H7 (cell line): Measurements from ENCODE around the gene ARHGEF6. TPM values are rescaled to one million over a fixed set of nuclear protein-coding genes. Genes with fewer than 3 reads are reported as not detected.

Experiments used
- DNase-seq: peaks from one replicate; pipeline ENCODE4 v3.0.0; 2012
- H3K27me3 ChIP-seq: 2 replicates; pipeline ENCODE4 v1.6.0; 2011; ENCODE audit warnings: mild to moderate bottlenecking, low read length; ENCODE audit not compliant: control insufficient read depth, insufficient read depth
- H3K36me3 ChIP-seq: replicated peaks from 2 replicates; pipeline ENCODE4 v1.5.1; 2011; ENCODE audit warnings: low read length; ENCODE audit not compliant: control insufficient read depth, insufficient read depth
- H3K4me3 ChIP-seq: 2 replicates; pipeline ENCODE4 v1.5.1; 2011; ENCODE audit warnings: low read depth, mild to moderate bottlenecking, control low read depth, low read length, moderate library complexity; ENCODE audit not compliant: insufficient read depth
- total RNA-seq: library from RNA; depleted of rRNA; stranded (reverse); fragments of >200 nt; shearing (Covaris generic); gene quantifications from 2 replicates; pipeline ENCODE4 v1.2.3, GENCODE V29; 2014

ARHGEF6 gene
- total RNA-seq, 1 experiment from 2014 or later = 12.4 TPM

DNA sequence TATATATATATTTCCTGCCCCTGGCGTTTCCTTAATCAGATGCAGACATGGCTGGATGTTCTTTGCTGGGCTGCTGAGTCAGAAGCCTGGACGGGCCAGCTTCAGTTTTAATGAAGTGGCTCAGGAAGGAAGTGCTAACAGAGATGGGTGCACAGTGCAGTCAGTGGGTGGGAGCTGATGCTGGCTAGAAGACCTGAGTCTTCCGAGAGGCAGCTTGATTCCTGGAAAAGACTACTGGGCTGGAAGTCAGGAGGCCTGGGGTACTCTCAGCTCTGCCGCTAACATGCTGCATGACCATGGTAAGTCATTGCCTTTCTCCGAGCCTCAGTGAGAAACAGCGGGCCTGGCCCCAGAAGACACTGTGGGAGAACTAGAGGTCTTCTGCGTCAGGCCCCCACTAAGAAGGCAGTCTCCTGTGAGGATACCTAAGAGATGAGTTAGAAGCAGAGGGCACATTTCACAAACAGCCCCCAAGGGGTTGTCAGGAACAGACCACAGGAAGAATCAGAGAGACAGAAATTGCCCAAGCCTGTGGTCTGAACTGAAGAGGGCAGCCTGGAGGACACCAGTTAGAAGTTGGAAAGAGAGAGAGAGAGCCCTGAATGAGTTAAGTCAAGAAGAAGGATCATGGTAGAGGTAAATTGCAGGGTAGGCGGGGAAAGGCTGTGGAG lies 141.1 kb downstream of the ARHGEF6 start:
- H3K36me3 ChIP-seq = no peaks in the 10 kb centered on the region
- H3K27me3 ChIP-seq = no peaks in the 10 kb centered on the region
- DNase-seq = no peak
- no peak overlapping the region for H3K4me3 ChIP-seq

DNA sequence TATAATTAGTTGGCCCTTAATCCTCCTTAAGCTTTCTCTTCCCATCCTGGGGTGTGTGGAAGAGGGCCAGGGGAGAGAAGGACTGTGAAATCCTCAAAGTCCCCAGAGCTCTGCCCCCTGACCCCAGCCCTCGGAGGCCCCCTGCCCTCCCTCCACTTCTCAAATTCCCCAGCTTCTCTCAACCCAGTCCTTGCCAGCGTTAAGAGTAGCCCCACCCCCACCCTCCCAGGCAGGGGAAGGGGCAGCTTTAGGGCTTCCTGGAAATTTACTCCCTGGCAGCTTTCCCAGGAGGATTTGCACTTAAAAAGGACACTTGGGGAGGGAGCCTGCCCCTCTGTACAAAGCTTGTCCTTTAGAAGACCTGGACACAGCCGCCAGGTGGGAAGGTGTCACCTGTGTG lies 144.6 kb downstream of the ARHGEF6 start:
- Histone ChIP-seq H3K4me3 (no peak overlapping the region), H3K36me3 (no peaks in the 10 kb centered on the region), H3K27me3 (no peaks in the 10 kb centered on the region)
- DNase-seq = peak; percentile 40

DNA sequence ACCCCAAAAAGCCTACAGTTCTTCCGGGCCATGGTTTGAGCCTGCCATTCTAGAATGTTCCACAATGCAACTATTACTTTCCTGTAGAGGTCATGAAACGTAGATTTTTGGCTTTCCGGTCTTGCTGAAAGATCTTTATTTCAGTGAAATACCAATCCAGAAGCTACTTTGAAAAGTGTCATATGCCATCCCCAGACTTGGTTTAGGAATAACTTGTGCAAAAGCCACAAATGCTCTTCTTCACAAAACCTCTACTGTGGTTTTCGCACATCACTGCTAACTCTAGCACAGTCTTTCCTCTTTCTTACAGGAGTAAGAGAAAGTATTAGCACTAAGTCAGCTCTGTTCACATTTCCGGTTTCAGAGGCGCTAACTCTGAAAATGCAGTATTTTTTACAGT lies 145.5 kb downstream of the ARHGEF6 start:
- no peak for DNase-seq
- Histone ChIP-seq H3K27me3 (no peaks in the 10 kb centered on the region), H3K4me3 (no peak overlapping the region), H3K36me3 (no peaks in the 10 kb centered on the region)

DNA sequence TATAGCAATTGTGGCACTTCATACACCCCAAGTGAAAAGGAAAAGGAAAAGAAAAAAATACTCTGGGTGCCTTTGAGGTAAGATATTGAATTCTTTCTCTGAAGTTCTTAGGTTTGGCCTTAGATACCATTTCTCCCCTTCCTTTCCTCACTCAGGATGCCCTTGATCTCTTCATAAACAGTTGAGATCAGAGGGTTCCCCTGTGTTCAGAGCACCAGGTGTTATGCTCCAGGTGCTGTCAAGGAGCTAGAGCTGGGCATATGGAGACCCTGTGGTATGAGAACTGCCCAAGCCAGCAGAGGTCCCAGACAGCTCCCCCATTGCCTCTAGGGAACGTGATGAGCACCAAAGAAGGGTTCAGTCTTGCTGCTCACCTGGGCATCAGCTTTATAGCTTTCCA lies 149.9 kb downstream of the ARHGEF6 start:
- Histone ChIP-seq H3K4me3 (no peak overlapping the region), H3K27me3 (no peaks in the 10 kb centered on the region), H3K36me3 (no peaks in the 10 kb centered on the region)
- DNase-seq = no peak

DNA sequence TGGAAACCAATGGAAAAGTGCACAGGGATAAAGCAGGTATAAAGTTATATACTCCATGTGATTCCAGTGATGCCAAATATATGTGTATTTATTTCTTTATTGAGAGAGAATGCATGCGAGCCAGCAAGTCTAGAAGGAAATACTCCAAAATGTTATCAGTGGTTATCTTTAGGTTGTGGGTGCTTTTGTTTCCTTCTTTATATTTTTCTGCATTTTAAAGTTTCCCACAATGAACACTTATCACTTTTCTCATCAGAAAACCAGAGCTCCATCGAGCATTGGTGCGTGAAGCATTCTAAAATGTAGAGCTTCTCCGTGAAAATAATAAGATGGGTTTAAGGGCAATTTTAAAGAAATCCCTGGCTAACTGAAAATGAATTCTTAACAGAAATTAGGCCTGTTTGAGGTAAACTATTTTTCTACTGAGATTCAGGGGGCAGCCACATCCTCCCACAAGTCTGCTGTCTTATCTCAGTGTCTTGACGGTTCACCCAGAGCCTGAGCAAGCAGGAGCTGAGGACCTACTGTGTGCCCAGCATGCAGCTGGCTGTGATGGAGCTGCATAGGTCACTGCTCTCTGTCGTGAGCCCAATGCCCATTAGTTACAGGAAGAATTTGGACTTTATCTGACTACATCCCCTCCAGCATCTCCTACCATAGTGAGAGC lies 151.5 kb downstream of the ARHGEF6 start:
- no peak for DNase-seq
- H3K36me3 ChIP-seq = no peaks in the 10 kb centered on the region
- no peak overlapping the region for H3K4me3 ChIP-seq
- no peaks in the 10 kb centered on the region for H3K27me3 ChIP-seq

DNA sequence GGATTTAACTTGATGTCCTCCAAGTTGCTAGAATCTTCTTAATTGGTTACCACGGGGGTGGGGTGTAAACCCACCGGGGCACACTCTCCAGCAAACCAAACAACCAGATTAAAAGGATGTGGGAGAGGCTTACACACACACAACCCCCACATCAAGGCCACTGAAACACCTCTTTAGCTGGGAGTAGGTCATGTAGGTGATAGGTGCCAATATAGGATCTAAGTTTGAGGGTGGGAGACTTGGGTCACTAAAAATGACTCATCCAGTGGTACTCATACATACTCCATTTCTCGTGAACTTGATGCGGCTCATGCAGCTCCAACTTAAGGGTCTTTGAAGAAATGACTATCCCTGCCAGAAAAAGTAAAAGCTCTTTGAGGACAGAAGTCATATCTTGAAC lies 153.3 kb downstream of the ARHGEF6 start:
- H3K36me3 ChIP-seq = no peaks in the 10 kb centered on the region
- no peak overlapping the region for H3K4me3 ChIP-seq
- DNase-seq = no peak
- no peaks in the 10 kb centered on the region for H3K27me3 ChIP-seq

DNA sequence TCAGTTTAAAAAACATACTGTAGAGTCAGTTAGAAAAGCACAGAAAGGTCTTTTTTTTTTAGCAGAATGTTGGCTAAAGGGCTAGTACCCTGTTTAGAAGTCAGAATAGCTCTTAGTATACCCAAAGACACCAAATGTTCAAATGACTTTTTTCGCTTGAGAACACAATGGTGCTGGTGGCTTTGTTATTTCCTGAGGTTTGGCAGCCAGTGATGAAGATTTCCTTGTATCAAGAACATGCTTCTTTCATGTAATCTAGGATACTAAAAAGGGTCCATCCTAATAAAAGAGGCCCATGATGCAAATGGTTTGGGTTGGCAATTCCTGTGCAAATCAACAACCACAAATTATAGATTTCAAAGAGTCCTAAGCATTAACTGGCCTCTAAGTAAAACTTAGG lies 153.8 kb downstream of the ARHGEF6 start:
- DNase-seq = no peak
- no peaks in the 10 kb centered on the region for H3K36me3 ChIP-seq
- H3K4me3 ChIP-seq = no peak overlapping the region
- no peaks in the 10 kb centered on the region for H3K27me3 ChIP-seq

DNA sequence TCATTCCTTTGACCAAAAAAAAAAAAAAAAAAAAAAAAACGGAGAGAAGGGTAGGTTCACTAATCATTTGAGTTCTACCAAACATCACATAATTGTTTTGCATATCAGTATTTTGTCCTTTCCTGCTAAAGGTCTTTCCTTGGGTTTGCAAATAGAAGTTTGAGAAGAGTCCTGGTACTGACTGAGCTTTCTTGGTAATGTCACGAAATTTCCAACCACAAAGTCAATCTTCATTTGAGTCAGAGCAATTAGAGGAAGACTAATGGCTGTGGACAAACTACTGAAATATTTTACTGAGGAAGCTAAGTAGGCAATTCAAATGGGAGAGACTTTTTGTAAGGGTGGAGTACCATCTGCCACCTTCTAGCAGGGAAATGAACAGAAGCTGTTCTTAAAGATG lies 154.5 kb downstream of the ARHGEF6 start:
- DNase-seq = no peak
- Histone ChIP-seq H3K4me3 (no peak overlapping the region), H3K36me3 (no peaks in the 10 kb centered on the region), H3K27me3 (no peaks in the 10 kb centered on the region)

DNA sequence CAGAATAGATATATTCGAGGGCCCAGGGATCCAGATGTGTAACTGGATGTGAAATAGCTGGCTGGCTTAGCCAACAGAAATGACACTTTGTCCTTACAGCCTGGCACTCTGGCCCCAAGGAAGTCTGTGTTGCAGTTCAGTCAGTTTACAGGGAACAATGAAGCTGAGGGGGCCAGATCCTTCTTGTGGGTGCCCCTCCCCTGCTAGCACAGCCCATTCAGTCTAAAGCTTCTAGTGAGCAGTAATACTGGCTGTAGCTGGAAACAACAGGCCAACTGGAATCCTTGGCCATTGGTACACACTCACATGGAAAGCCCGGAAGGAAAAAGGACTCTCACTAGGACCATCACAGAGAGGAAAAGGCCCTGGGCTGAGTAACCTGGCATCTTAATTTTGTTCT lies 155.5 kb downstream of the ARHGEF6 start:
- H3K27me3 ChIP-seq = no peaks in the 10 kb centered on the region
- H3K4me3 ChIP-seq = no peak overlapping the region
- DNase-seq = no peak
- H3K36me3 ChIP-seq = no peaks in the 10 kb centered on the region

DNA sequence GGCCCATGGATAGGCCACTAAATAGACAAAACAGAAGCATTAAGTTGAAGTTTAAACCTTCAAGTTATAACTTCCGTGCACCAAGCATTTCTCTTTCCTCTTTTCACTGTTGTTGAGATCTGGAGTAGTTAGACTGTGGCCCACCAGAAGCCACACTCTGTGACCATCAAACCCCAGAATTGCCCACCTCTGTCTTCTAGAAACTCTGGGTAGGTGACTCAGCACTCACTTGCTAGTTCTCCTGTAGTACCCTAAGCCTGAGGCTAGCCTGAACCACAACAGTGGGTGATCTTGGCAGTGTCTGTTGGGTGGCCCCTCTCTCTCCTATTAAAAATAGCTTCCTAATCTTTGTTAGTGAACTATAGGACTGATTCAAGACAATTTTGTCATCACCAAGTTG lies 157.3 kb downstream of the ARHGEF6 start:
- Histone ChIP-seq H3K4me3 (no peak overlapping the region), H3K36me3 (no peaks in the 10 kb centered on the region), H3K27me3 (no peaks in the 10 kb centered on the region)
- no peak for DNase-seq

DNA sequence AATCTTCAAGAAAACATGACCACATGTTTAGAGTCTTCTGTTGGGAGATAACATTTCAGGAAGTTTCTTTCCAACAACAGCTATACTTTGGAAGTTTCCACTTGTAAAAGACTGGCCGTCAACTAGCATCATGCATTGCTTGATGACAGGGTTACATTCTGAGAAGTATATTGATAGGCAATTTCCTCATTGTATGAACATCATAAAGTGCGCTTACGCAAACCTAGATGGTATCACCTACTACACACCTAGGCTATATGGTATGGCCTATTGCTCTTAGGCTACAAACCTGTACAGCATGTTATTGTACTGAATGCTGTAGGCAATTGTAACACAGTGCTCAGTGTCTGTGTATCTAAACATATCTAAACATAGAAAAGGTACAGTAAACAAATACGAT lies 158.2 kb downstream of the ARHGEF6 start:
- no peak for DNase-seq
- Histone ChIP-seq H3K36me3 (no peaks in the 10 kb centered on the region), H3K27me3 (no peaks in the 10 kb centered on the region), H3K4me3 (no peak overlapping the region)

DNA sequence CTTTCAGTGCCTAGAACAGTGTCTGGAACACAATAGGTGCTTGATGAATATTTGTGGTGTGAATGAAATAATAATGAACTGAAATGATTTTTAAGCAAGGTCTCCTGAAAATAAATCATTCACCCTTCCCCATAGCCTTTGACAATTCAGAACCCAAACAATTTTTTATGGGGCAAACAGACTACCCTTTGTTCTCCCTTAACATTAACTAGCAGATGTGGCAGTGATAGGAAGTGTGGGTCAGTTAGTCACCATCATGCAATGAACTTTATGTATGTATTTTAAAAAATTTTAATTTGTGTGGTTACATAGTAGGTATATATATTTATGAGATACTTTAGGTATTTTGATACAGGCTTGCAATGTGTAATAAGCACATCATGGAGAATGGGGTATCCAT lies 160.0 kb downstream of the ARHGEF6 start:
- no peak for DNase-seq
- Histone ChIP-seq H3K36me3 (no peaks in the 10 kb centered on the region), H3K4me3 (no peak overlapping the region), H3K27me3 (no peaks in the 10 kb centered on the region)

DNA sequence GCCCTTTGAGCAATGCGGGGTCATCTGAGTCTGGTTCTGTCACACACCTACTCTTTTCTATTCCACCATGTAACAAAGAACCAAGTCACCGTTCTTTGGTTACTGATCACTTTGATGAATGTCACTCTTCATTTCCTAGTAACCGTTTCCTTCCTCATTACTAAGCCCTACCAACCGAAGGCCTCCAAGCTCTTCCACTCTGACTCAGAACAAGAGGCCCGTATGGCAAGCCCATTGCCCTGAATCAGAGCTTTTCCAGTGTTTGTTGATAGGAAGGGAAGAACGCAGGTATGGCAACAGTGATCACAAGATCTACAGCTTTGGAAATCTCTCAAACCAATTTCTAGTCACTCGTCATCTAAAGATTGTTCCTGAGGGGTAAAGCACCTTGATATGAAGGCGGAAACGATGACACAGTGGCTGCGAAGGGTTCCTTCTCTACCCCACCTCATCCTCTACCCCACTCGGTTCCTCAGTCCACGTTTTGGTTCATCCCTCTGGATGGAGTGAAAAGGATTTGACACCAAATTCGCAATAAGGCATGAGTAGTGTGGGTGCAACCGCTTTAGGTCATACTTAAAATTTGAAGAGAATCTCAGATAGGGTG lies 160.7 kb downstream of the ARHGEF6 start:
- Histone ChIP-seq H3K27me3 (no peaks in the 10 kb centered on the region), H3K4me3 (no peak overlapping the region), H3K36me3 (no peaks in the 10 kb centered on the region)
- DNase-seq = no peak

DNA sequence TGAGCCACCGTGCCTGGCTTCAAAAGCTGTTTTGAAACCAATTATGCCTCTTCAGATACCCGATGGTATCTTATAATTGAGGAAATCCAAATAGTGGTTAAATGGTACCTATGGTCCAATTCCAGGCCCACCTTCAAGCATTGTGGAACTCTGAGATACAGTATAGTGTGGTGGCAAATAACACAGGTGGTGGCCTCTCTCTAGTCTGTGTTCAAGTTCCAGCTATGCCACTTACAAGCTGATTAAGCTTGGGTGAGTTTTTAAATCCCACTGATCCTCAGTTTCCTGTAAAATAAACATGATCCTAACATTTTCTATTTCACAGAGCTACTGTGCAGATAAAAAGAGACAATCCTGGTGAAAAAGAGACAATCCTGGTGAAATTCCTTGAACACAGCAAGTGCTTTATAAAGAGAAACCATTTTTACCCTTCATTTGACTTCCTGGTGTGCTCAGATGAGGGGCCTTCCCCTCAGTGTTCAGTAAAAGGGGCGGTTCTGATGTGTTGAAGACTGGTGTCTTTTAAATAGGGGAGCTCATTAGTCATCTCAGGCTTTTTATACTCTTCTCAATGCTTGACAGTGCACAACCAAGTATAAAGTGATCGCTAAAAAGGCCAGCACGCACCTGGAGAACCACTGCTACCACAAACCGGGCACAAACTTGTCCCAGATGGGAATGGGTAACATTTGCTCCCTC lies 163.6 kb downstream of the ARHGEF6 start:
- no peaks in the 10 kb centered on the region for H3K27me3 ChIP-seq

More for the DNA sequence above, 163.6 kb downstream of the ARHGEF6 start:
- no peak for DNase-seq
- Histone ChIP-seq H3K4me3 (no peak overlapping the region), H3K36me3 (no peaks in the 10 kb centered on the region)
